ENCODE data around the gene TBC1D22A.

The TBC1D22A gene

GRCh38 chr22:47054231-47055072 is 292.0 kb downstream of the TBC1D22A start:
- Mint-ChIP-seq H3K9me3 (no peaks in the 10 kb centered on the region), H3K4me3 (no peak overlapping the region), H3K27ac (no peak overlapping the region), H3K27me3 (ENCODE audit: low read depth) (peaks cover 5% of the 10 kb centered on the region), H3K4me1 (peaks cover 27% of the 10 kb centered on the region), H3K36me3 (ENCODE audit: low read depth) (no peaks in the 10 kb centered on the region)
- TF ChIP-seq, protein P1, sequence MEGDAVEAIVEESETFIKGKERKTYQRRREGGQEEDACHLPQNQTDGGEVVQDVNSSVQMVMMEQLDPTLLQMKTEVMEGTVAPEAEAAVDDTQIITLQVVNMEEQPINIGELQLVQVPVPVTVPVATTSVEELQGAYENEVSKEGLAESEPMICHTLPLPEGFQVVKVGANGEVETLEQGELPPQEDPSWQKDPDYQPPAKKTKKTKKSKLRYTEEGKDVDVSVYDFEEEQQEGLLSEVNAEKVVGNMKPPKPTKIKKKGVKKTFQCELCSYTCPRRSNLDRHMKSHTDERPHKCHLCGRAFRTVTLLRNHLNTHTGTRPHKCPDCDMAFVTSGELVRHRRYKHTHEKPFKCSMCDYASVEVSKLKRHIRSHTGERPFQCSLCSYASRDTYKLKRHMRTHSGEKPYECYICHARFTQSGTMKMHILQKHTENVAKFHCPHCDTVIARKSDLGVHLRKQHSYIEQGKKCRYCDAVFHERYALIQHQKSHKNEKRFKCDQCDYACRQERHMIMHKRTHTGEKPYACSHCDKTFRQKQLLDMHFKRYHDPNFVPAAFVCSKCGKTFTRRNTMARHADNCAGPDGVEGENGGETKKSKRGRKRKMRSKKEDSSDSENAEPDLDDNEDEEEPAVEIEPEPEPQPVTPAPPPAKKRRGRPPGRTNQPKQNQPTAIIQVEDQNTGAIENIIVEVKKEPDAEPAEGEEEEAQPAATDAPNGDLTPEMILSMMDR (IDR thresholded peaks at IDR 0.05; ENCODE audit: unreplicated experiment in 3 of 3) = no peak

DNA sequence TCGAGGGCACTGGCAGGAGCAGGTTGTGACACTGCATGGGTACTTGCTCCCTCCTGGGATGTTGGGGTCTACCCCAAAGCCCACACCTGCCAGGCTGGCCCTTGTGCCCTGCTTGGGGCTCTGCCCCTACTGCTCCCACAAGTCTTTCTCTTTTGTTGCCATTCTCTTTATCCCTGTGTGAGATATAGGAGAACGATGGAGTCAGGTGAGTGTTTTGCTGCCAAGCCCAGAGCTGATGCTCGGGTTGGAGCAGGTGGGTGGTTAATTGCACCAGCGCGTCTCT is 292.6 kb downstream of the TBC1D22A start:
- no peaks in the 10 kb centered on the region for H3K9me3 Mint-ChIP-seq

DNA sequence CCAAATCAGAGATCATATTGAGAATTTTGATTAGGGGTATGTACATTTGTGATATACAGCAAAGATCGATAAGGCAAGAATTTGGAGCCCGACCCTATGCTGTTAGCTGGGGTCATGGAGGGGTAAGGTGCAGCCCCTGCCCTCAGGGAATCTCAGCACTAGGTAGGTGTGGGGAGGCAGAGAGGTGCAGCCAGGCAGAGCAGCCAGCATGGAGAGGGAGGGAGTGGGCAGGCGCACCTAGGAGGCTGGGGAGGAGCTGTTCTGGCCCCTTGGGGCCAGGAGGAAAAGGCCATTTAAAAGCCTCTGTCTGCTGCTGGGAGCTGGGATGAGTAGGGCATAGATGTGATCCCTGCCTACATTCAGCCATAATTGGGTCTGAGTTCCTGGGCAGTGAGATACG is 293.0 kb downstream of the TBC1D22A start:
- Mint-ChIP-seq H3K27me3 (ENCODE audit: low read depth) (peaks cover 5% of the 10 kb centered on the region), H3K4me3 (no peak overlapping the region), H3K4me1 (peaks cover 22% of the 10 kb centered on the region), H3K9me3 (no peaks in the 10 kb centered on the region), H3K36me3 (ENCODE audit: low read depth) (no peaks in the 10 kb centered on the region), H3K27ac (peak overlapping the region in 1 of 3 experiments; percentile 2)
- TF ChIP-seq, protein P1 (IDR thresholded peaks at IDR 0.05; ENCODE audit: unreplicated experiment in 3 of 3) = no peak

More for the DNA sequence above, 292.6 kb downstream of the TBC1D22A start:
- peak overlapping the region in 1 of 3 experiments; percentile 2 for H3K27ac Mint-ChIP-seq
- H3K4me3 Mint-ChIP-seq = no peak overlapping the region
- H3K4me1 Mint-ChIP-seq = peaks cover 26% of the 10 kb centered on the region
- H3K36me3 Mint-ChIP-seq (ENCODE audit: low read depth) = no peaks in the 10 kb centered on the region
- peaks cover 5% of the 10 kb centered on the region for H3K27me3 Mint-ChIP-seq (ENCODE audit: low read depth)
- TF ChIP-seq, protein P1 (IDR thresholded peaks at IDR 0.05; ENCODE audit: unreplicated experiment in 3 of 3) = no peak

DNA sequence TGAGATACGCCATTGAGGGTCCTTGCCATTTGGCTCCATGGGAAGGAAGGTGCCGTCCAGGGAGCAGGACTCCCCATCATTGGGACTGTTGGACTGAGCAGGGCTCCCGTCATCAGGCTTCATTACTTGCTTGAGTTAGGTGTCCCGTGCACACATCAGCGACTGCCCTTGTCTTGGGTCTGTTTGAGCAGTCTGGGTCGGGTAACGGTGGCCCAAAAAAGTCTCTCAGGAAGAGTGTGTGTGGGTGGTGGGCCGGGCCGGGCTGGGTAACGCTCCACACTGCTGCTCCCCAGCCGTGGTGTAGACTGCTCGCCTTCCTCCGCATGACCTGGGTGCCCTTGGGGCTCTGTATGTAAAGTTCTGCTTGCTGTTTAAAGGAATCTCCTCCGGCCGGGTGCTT is 293.5 kb downstream of the TBC1D22A start:
- Mint-ChIP-seq H3K27ac (peak overlapping the region in 1 of 3 experiments; percentile 62), H3K27me3 (ENCODE audit: low read depth) (peaks cover 5% of the 10 kb centered on the region), H3K36me3 (ENCODE audit: low read depth) (no peaks in the 10 kb centered on the region), H3K4me1 (peaks cover 20% of the 10 kb centered on the region), H3K4me3 (no peak overlapping the region), H3K9me3 (no peaks in the 10 kb centered on the region)
- TF ChIP-seq, protein P1 (IDR thresholded peaks at IDR 0.05; ENCODE audit: unreplicated experiment in 3 of 3) = no peak

DNA sequence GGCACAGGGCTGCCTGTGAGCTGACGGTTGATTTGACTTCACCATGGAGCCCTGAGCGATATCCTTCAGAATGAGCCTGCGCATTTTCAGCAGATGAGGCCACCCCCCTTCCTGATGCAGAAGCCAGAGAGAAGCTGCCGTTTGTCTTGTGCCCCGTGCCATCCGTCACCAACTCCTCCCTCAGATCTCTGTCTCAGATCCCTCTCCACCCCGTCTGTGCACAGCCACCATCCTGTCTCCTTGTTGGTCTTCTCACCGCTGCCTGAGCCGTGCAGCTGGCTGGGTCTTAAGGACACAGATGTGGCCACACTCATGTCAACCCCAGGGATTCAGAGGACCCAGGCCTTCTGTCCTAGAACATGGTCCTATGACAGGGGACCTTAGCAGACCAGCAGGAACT is 293.9 kb downstream of the TBC1D22A start:
- H3K4me3 Mint-ChIP-seq = no peak overlapping the region
- peak overlapping the region in 1 of 3 experiments; percentile 62 for H3K27ac Mint-ChIP-seq
- H3K4me1 Mint-ChIP-seq = peaks cover 19% of the 10 kb centered on the region
- H3K36me3 Mint-ChIP-seq (ENCODE audit: low read depth) = peaks cover 3% of the 10 kb centered on the region
- H3K9me3 Mint-ChIP-seq = no peaks in the 10 kb centered on the region
- TF ChIP-seq, protein P1 (IDR thresholded peaks at IDR 0.05; ENCODE audit: unreplicated experiment in 3 of 3) = no peak
- peaks cover 5% of the 10 kb centered on the region for H3K27me3 Mint-ChIP-seq (ENCODE audit: low read depth)
